ENCODE measurements around the gene RIMBP2.

DNA sequence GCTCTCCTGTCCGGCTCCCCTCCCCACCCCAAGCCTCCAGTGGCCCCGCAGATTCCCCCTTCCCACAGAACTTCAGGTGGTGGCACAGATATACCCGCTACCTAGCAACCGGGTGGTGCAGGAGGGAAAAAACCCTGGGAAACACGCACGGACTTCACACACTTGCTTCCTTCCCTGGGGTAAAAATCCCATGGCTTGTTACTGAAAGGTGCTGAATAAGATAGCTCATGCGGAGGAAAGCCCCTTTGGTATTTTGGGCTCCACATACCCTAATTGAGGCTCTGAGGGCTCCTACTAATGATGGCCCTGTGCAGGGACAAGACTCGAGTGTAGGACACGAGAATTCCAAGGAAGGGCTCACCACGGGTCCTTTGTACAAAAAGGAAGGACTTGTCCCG is 869 bp upstream of the RIMBP2 start:
- TF ChIP-seq EZH2 (IDR thresholded peaks at IDR 0.05), result no peak
- TF ChIP-seq, protein P1, sequence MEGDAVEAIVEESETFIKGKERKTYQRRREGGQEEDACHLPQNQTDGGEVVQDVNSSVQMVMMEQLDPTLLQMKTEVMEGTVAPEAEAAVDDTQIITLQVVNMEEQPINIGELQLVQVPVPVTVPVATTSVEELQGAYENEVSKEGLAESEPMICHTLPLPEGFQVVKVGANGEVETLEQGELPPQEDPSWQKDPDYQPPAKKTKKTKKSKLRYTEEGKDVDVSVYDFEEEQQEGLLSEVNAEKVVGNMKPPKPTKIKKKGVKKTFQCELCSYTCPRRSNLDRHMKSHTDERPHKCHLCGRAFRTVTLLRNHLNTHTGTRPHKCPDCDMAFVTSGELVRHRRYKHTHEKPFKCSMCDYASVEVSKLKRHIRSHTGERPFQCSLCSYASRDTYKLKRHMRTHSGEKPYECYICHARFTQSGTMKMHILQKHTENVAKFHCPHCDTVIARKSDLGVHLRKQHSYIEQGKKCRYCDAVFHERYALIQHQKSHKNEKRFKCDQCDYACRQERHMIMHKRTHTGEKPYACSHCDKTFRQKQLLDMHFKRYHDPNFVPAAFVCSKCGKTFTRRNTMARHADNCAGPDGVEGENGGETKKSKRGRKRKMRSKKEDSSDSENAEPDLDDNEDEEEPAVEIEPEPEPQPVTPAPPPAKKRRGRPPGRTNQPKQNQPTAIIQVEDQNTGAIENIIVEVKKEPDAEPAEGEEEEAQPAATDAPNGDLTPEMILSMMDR (IDR thresholded peaks at IDR 0.05), result no peak
